Measurements from ENCODE around the gene DMC1. TPM values are rescaled to one million over a fixed set of nuclear protein-coding genes. Genes with fewer than 3 reads are reported as not detected.

Gene DMC1
- total RNA-seq (2021; ENCODE audit: unreplicated experiment) (3.2 TPM), Bru-seq, nascent RNA (percentile 37 among the genes with signal in this experiment), BruChase-seq, experiment 1, labeled RNA remaining after a 2-hour chase (percentile 38 among the genes with signal in this experiment), BruChase-seq, experiment 2, labeled RNA remaining after a 6-hour chase (percentile 39 among the genes with signal in this experiment)
- polyA plus RNA-seq (2012; ENCODE audit: insufficient read length) = 0.65 TPM
- long read RNA-seq, partial matches to known transcripts = 1 of 4 reads
- long read RNA-seq, other reads (novel, unspliced or antisense) = 1 of 4 reads

- ATAC-seq (peak; percentile 92), DNase-seq (ENCODE audit: low read depth, low spot score) (no peak)
- peak within 1 kb of the TSS; percentile 60 to 83 for H3K4me3 ChIP-seq (ENCODE audit: low read depth in 2 of 2, low read length in 2 of 2)
- H3K27ac ChIP-seq (ENCODE audit: low read length) = peak within 1 kb of the TSS; percentile 81
- no peaks in the 10 kb centered on the region for H3K9me3 ChIP-seq (ENCODE audit: control insufficient read depth, insufficient read depth, low read depth, low read length)
- no peaks in the 10 kb centered on the region for H3K27me3 ChIP-seq (ENCODE audit: control insufficient read depth, insufficient read depth, low read length)
- in situ Hi-C loops (cut with HindIII; ENCODE audit: low pct_unique_long_range_greater_than_20kb, low sequenced_read_pairs) (no loop called here), intact Hi-C loops (cut with micrococcal nuclease; ENCODE audit: unreplicated experiment) (loop anchor here (10.0 kb wide), 1 partner anchor 175 kb away; no protein-coding TSS in a partner anchor)
- no peaks in the 10 kb centered on the region for H3K36me3 ChIP-seq (ENCODE audit: control insufficient read depth, insufficient read depth, low read length)
- H3K4me1 ChIP-seq (ENCODE audit: control insufficient read depth, insufficient read depth, low read length) = peaks cover 3% of the 10 kb centered on the region; the same call in 1 of the 2 replicates
- BruUV-seq (replicated peaks) = no TSS peak
- ChIA-PET POLR2A (no interaction called here), CTCF (interaction anchor here (0.6 kb wide), 1 partner anchor 26 kb away, joined by 3 read pairs; no protein-coding TSS in a partner anchor)
- TF ChIP-seq POLR2AphosphoS5 (IDR thresholded peaks at IDR 0.05; ENCODE audit: low read depth, low read length) = peak; percentile 37; the same call in 1 of the 2 replicates
- TF ChIP-seq TCF7L2 (IDR thresholded peaks at IDR 0.05; ENCODE audit: low read depth, low read length) = no peak
- TF ChIP-seq SIN3A (IDR thresholded peaks at IDR 0.05; ENCODE audit: borderline replicate concordance, insufficient read depth, low read depth, low read length) = 0 out of 2 replicates have a peak, but pooled peaks have one; percentile 50
- TF ChIP-seq REST (IDR thresholded peaks at IDR 0.05; ENCODE audit: insufficient read depth in 1 of 2, low read depth in 2 of 2, low read length in 1 of 2) = no peak
- no peak for TF ChIP-seq CTCF (IDR thresholded peaks at IDR 0.05)
Measured at GRCh38 chr22:38569972-38570778, at the start of gene DMC1. DMC1 (minus strand) TSS chr22:38570183; CDS start chr22:38568256, 1,927 bp downstream.

GRCh38 chr22:38618682-38619081 lies 48.7 kb upstream of the DMC1 start:
- in situ Hi-C loops (cut with HindIII; ENCODE audit: low pct_unique_long_range_greater_than_20kb, low sequenced_read_pairs) = no loop called here
- ATAC-seq = no peak
- no peak for DNase-seq (ENCODE audit: low read depth, low spot score)
- ChIA-PET POLR2A (interaction anchor here (0.6 kb wide), 1 partner anchor 479 kb away, joined by 5 read pairs; no protein-coding TSS in a partner anchor), CTCF (no interaction called here)
- H3K27ac ChIP-seq (ENCODE audit: low read length) = no peak overlapping the region
- no peaks in the 10 kb centered on the region for H3K36me3 ChIP-seq (ENCODE audit: control insufficient read depth, insufficient read depth, low read length)
- TF ChIP-seq TCF7L2 (IDR thresholded peaks at IDR 0.05; ENCODE audit: low read depth, low read length) = no peak
- H3K27me3 ChIP-seq (ENCODE audit: control insufficient read depth, insufficient read depth, low read length) = no peaks in the 10 kb centered on the region
- H3K4me1 ChIP-seq (ENCODE audit: control insufficient read depth, insufficient read depth, low read length) = no peaks in the 10 kb centered on the region
- no peak overlapping the region for H3K4me3 ChIP-seq (ENCODE audit: low read depth in 2 of 2, low read length in 2 of 2)
- no peaks in the 10 kb centered on the region for H3K9me3 ChIP-seq (ENCODE audit: control insufficient read depth, insufficient read depth, low read depth, low read length)
- intact Hi-C loops (cut with micrococcal nuclease; ENCODE audit: unreplicated experiment) = no loop called here
- BruUV-seq (replicated peaks) = no TSS peak
